Kidney capillary endothelial cell (primary cell): ENCODE measurements around the gene CRYAA.
A peak's percentile ranks its signal among the peaks of the same experiment; 100 is the strongest.
"Not testable (repeated sequence)": the region's sequence is repeated elsewhere in the genome, so short reads cannot be mapped to it uniquely, and the experiment has no call there.

Source experiments
- DNase-seq: peaks from one replicate; pipeline ENCODE4 v3.0.0-alpha.2; 2018; ENCODE audit warnings: low spot score

Gene CRYAA

DNA sequence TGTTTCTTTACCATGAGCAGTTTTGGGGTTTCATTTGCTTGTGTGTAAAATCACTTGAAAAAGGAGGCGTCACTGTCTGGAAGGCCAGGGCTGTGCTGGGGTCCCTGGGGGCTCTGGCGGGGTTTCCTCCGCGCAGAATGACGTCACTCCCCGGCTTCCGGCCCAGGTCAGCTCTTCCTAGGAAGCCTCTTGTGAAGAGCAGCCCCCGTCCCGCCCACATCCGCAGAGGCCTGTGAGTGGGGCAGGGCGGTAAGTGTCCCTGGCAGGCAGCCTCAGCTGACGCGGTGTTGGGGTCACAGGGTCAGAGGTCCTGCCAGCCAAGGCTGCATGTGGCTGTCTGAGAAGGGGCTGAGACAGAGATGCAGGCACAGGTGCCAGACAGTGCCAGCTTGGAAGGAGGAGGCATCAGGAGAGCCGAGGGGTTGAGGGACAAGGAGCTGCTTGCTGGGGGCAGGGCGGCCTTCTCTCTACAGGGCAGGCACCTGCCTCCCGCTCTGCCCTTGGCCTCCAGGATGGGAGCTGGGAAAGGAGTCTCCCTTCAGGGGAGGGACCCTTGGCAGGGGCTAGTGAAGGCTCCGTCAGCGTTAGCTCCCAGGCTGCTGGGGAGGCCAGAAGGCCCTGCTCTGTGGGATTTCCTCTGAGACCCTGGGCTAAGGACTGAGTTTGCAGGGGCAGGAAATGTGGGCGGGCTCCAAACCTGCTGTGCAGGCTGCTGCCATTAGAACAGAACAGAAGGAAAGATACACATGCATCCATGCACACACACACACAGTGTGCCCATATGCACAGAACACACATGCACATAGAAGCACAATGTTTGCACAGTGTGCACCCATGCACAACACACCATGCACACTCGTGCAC lies 8.5 kb downstream of the CRYAA start:
- DNase-seq, result not testable (repeated sequence)

DNA sequence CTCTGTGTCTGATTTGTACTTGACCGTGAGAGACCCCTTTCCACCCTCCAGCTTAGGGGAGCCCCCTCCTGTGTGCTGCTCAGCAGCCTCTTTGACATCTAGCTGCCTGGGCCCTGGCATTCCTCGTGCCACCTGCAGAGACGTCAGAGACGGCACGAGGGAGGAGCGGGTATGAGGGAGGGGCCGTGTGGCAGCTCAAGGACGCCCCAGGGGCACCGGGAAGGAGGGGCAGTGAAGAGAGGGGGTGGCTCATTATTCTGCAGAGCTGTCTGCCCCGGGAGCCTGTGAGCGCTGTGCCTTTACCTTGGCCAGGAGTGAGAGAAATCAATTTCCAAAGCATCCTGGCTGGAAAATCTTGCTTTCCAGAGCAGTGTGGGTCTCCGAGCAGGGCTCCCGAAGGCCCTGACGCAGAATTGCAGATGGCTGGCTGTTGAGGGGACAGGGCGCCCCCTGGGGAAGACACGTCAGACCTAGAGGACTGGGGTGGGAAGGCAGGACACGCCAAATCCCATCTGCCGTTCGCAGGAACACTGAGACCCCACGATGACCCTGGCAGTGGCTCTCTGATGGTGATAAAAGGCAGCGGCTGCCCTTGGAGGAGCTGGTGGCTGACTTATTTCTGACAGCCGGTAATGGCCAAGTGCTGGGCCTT lies 9.5 kb downstream of the CRYAA start:
- DNase-seq, result not testable (repeated sequence)

DNA sequence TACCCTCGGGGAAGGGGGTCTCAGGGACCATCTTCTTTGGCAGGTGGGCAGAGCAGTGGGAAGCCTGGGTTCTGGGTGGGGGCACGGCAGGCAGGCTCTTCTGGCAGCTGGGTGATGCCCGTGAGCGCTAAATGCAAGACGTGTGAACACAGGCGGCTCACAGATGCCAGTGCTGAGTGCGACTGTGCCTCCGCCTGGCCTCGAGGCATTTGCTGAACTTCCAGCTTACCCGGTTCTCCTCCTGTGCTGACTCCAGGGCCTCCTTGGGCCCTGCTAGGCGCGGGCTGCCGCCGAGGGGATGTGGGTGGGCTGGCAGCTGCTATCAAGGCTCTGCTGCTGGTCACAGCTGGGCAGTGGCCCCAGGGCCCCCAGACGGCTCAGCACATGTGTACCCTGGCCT lies 12.2 kb downstream of the CRYAA start:
- not testable (repeated sequence) for DNase-seq

DNA sequence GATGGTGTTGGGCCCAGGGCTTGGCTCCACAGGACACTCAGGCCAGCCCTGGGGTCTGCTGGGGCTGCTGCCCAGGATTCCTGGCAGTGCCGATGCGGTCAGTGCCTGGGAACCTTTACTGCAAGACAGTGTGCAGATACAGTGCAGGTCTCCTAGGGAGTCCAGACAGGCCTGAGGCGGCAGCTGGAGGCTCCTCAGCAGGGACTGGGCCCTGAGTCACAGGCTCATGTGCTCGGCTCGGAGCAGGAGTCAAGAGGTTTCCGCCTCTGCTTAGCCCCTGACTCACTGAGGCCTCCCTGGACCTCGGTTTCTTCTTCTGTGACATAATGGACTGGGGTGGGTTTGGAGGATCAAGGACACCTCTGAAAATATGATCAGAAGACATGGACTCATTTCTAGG lies 18.5 kb downstream of the CRYAA start:
- DNase-seq, result not testable (repeated sequence)

DNA sequence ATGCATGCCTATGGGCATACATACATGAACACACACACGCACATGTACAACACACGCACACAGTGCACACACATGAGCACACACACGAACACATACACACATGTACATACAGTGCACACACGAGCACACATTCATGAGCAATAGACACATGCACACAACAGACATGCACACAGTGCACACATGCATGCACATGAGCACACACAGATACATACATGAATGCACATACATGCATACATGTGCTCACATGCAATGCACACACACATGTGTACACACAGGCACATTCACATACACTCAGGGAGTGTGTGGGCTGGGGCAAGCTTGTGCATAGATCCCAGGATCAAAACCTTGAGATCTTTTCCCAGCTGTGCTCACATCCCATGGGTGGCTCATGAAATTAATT lies 18.9 kb downstream of the CRYAA start:
- DNase-seq, result no peak

DNA sequence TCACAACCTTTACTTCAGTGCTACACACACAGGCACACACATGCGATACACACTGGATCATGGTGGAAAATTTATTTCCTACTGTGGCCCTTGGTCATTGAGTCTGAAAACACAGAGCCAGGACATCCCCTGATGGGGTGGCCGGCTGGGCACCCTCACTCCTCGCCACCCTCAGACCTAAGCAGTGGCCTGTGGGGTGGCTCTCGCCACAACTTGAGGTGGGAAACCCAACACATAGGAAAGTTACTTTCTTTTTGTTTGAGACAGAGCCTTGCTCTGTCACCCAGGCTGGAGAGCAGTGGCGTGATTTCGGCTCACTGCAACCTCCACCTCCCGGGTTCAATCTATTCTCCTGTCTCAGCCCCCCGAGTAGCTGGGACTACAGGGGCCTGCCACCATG lies 19.4 kb downstream of the CRYAA start:
- no peak for DNase-seq

DNA sequence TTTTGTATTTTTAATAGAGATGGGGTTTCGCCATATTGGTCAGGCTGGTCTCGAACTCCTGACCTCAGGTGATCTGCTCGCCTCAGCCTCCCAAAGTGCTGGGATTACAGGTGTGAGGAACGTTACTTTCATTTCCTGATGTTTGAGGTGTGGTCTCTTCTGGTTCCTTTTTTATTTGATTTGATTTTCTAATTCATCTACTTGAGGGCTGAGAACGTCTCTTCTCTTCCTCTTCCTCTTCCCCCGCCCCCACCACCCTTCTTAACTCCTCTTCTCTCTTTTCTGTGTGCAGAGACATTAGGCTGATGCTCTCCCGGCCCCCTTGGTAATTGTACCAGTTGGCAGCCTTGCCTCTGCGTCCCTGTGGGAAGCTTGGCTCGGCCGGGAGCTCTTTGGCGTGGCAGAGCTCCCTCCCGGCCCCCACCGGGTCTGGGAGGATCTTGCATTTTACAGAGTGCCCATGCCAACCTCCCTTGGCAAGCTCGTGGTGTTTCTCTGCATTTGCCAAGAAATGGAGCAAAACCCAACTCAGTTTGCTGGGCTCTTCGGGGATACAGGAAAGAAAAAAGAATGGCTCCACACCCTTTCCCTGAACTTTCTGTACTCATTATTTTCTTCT lies 19.9 kb downstream of the CRYAA start:
- DNase-seq, result no peak

DNA sequence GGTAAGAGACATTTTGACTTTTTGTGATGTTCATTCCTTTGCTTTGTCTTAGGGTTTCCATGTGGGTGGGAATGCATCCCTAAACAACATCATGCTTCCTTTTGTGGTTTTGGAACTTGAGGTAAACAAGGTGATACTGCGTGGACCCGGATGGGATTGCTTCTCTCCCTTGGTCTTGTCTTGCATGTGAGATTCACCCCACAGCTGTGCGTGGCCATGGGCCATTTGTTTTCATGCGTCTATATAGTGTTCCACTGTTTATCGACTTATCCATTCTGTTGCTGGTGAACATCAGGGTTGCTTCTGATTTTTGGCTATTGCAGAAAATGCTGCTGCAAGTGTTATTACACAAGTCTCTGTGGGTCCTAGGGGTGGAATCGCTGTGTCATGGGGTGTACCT lies 21.1 kb downstream of the CRYAA start:
- DNase-seq, result no peak

DNA sequence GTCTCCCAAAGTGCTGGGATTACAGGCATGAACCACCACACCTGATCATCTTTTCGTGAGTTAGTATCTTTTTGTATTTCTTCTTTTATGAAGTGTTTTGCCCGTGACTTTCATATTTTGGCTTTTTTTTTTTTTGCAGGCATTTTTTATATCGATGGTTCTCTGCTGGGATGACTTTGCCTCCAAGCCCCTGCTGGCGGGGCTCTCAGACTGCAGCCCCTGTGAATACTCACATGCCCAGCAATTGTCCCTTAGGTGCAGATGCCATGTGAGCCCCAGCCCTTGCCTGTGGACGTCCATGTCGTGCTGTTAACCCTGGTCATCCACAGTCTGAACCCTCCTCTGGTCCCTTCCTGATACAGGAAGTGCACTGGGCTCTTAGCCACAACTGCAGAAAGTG lies 21.7 kb downstream of the CRYAA start:
- DNase-seq, result no peak

DNA sequence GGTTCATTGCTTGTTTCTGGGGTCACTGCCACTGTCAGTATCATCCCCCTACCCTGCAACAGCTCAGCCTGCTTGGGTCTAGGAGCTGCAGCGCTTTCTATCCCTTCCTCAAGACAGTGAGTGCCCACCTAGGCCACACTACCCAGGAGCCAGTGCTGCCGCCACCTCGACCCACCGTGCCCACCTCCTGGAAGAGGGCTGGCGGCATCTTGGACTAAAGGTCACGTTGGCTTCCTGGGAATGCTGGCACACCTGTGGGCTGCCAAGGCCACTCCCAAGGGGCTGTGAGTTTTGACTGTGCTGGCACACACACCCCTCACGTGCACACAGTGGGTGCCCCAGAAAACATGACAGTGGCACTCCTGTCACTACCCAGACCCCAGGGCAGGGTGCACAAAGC lies 22.1 kb downstream of the CRYAA start:
- no peak for DNase-seq

DNA sequence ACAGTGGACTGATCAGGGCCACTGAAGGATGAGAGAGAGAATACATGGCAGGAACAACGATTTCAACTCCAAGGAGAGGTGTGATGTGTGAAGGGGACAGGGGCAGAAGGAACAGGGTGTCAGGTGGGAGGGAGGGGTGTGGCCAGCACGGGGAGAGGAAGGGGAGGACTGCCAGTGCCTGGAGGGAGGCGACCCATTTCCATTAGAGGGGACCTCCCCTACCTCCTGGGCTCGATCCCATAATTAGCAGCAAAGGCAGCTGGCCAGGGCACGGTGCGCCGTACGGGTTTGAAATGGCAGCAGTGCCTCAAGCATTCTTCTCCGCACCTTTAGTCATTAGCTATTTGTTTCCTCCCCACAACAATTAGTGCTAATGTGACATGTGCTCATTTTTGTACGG lies 22.7 kb downstream of the CRYAA start:
- no peak for DNase-seq

DNA sequence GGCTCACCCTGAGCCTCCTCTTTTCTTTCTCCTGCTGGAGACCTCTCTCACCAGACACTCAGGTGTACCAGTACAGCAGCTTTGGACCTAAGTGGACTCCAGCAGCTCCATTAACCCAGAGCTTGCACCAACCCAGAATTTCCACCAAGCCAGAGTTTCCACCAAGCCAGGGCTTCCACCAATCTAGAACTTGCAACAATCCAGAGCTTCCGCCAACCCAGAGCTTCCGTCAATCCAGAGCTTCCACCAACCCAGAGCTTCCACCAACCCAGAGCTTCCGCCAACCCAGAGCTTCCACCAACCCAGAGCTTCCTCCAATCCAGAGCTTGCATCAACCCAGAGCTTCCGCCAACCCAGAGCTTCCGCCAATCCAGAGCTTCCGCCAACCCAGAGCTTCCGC lies 23.2 kb downstream of the CRYAA start:
- DNase-seq, result no peak

DNA sequence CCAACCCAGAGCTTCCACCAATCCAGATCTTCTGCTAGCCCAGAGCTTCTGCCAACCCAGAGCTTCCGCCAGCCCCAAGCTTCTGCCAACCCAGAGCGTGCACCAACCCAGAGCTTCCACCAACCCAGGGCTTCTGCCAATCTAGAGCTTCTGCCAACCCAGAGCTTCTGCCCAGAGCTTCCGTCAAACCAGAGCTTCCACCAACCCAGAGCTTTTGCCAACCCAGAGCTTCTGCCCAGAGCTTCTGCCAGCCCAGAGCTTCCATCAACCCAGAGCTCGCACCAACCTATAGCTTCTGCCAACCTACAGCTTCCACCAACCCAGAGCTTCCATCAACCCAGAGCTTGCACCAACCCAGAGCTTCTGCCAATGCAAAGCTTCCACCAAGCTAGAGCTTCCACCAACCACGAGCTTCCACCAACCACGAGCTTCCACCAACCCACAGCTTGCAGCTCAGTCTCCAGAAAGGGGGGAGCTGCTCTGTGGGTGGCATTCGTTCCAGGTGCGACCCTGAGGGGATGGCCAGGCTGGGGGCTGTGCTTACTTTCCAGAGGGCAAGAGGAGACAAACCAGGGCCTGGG lies 23.8 kb downstream of the CRYAA start:
- DNase-seq, result no peak

DNA sequence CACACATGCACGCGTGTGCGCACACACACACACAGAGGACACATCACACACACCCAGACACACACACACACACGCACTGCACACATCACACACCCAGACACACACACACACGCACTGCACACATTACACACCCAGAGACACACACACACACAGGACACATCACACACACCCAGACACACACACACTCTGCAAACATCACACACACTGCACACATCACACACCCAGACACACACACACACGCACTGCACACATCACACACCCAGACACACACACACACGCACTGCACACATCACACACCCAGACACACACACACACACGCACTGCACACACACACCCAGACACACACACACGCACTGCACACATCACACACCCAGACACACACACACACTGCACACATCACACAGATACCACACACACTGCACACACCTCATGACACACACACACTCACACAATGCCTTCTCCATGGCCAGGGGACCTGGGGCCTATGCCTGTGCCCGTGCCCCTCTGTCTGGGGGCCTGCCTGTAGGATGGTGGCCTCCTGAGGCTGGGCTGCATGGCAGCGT lies 24.4 kb downstream of the CRYAA start:
- no peak for DNase-seq

DNA sequence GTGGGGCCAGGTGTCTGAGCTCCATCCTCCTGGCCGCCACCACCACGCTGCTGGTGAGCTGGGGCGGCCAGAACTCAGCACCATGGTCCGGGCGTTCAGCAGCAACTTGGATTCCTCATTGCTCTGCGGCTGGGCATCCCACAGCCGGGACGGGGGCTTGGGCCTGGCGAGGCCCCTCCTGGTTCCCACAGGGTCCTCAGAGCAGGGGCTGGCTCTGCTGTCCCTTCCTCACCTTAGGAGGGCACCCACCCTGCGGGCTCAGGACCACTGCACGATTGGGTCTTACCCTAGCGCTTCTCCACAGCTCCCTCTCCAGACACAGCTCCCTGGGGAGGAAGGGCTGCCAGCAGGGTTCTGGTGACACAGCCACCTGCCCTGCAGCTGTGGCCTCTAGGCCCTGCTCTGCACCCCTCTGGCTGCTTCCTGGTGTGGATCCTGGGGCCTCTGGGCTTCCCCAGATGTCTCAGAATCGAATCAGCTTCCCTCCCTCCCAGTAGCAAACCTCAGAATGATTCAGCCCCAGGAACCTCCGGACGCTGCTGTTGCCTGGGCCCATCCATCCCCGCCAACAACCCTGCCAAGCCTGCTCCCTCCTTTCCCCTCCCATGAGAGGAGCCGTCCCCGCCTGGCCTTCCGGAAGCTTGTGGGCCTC lies 25.0 kb downstream of the CRYAA start:
- peak; percentile 72 for DNase-seq

DNA sequence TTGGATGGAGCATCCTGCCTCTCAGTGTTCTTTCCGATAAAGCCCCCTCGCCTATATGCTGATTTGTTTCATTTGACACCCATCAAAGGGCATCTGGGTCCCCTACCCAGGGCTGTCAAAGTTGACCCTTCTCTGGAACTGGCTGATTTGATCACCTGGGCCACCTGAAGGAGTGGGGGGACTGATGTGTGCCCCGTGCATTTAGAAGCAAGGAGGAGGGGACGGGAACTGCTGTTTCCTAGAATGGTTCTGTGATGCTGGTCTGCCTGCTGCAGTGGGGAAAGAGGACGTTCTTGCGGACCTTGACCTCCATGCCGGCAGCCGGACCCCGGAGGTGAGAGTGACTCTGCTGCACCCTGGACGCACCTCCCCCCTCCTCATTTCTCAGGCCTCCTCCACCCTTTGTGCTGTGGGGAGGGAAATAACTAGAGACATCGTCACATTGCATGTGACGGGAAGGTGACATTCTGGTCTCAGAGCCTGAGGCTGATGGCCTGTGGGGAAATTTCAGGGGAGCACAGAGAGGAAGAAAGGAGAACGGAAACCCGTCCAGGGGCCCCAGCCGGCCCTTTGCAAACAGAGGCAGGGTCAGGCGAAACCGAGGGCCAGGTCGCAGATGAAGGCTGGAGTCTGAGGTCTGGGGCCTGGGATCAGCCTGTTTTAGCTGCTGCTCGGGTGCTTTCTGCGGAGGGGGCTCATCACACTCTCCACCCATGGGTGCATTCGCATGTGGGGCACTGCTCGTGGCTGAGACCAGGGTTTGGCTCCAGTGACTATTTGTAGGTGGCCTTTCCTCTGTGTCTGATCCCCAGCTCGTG lies 25.7 kb downstream of the CRYAA start:
- DNase-seq, result no peak

DNA sequence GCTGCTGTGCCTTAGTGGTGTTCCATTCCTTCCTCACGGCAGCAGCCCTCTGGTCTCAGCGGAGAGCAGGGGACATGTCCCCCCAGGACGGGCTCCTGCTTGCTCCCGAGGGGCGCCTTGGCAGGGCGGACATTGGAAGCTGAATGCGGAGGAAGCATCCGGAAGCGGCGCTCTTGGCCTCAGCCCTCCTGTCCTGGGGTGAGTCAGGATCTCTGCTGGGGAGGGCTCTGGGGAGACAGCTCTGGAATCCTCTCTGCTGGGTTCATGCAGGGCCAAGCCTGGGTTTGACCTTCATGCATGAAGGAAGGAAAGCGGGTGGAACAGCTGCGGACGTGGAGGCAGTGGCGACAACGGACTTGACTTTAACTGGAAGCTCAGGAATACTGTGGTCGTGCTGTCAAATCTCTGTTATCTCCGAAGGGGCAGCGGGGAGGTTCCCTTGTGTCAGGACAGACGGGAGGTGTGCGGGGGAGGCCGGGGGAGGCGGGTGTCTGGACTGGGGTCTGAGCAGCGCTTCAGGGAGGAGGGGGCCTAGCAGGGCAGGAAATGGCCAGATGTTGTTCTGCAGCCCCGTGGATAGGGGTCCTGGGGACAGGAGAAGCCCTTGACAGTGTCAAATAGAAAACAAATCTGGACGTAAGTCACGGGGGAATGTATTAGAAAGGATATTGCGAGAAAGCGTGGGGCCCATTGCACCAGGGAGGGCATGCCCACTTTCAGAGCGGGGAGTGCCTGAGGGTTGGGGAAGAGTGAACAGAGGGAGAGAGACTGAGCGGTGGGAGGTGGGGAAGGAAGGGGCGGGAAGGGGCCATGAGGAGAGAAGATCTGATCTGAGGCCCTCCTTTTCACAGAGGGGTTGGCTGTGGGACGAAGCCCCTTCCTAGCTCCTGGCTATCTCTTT lies 26.6 kb downstream of the CRYAA start:
- DNase-seq, result peak; percentile 44

DNA sequence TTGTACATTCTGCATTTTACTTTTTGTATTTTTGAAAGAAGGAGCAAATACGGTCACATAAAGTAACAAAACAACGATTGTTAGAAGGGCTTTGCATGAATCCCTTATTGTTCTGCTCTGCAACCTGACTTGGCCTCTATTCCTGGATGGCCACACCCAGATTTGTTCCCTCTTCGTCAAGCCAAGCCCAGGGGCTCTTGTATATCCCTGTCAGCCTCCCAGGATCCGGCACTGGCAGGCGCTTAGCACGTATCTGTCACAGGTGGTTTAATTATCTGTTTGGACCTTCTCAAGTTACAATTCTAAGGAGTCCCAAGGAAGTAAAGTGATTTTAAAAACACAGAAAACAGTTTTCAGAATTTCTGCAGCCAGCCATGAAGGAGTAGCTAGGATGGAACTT lies 28.0 kb downstream of the CRYAA start:
- no peak for DNase-seq

DNA sequence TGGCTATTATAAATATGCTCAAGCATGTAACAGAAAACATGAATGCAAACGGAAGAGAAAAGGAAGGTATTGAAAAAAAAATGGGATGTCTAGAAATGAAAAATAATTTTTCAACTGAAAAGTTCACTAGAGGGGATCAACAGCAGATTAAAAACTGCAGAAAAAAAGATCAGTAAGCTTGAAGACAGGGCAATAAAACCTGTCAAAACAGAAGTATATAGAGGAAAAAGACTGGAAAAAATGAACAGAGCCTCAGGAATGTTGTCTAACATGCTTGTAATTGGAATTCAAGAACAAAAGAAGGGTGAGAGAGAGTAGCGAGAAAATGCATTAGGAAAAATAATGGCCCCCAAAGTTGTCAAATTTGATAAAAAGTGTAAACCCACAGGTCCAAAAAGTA lies 29.6 kb downstream of the CRYAA start:
- DNase-seq, result no peak

DNA sequence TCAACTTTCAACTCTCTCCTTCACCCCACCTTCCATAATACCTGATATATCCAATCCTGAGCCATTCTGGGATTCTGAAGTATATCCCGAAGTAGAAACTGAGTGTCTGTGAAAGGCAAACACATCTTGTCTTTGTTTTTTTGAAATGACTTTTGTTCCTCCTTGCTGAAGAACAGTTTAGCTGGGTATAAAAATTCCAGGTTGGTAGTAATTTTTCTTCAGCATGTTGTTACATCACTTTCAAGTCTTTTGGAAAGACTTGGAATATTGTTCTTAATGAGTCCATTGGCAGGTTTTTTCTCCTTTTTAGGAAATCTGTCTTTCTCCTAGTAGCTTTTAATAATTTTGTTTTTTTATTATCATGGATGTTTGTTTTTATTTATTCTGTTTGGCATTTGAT lies 32.7 kb downstream of the CRYAA start:
- DNase-seq, result no peak
